Measurements from ENCODE around the gene CYP39A1. TPM values are rescaled to one million over a fixed set of nuclear protein-coding genes. Genes with fewer than 3 reads are reported as not detected.

The CYP39A1 gene
- total and polyA plus RNA-seq, 3 donors from 2014 or later, result 6.5 to 14.1 (median 13.5) TPM

DNA sequence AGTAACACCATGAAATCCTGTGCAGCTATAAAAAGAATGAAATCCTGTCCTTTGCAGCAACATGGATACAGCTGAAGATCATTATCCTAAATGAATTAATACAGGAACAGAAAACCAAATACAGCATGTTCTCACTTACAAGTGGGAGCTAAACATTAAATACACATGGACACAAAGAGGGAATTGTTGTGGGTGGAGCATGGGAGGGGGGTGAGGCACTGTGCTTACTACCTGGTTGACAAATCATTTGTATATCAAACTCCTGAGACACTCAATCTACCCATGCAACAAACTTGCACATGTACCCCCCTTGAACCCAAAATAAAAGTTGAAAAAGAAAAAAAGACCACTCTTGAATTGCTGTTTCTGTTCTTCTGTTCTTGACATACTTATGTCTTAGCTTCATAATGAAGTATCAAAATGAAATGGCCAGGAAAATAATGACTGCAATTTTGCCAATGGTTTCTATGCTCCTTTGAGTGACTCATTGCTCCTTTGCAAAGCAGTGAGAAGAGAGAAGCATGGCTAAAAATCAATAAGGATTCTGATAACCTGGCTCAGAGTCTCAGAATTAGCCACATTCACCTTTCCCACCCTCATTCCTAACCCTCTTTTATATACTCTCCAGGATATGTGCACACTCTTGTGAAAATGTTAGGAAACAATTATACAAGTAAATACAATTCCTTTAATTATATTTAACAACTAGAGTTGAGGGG, 71.0 kb downstream of the CYP39A1 start:
- DNase-seq, result no peak
- intact Hi-C loops (cut with DNase I; ENCODE audit: low total_unique reads), result no loop called here
- Histone ChIP-seq H3K9me3 (no peaks in the 10 kb centered on the region), H3K4me3 (no peak overlapping the region), H3K4me1 (no peaks in the 10 kb centered on the region), H3K27me3 (no peaks in the 10 kb centered on the region), H3K27ac (no peak overlapping the region), H3K36me3 (ENCODE audit: low read depth, missing control alignments) (no peaks in the 10 kb centered on the region)
- TF ChIP-seq, protein P1, sequence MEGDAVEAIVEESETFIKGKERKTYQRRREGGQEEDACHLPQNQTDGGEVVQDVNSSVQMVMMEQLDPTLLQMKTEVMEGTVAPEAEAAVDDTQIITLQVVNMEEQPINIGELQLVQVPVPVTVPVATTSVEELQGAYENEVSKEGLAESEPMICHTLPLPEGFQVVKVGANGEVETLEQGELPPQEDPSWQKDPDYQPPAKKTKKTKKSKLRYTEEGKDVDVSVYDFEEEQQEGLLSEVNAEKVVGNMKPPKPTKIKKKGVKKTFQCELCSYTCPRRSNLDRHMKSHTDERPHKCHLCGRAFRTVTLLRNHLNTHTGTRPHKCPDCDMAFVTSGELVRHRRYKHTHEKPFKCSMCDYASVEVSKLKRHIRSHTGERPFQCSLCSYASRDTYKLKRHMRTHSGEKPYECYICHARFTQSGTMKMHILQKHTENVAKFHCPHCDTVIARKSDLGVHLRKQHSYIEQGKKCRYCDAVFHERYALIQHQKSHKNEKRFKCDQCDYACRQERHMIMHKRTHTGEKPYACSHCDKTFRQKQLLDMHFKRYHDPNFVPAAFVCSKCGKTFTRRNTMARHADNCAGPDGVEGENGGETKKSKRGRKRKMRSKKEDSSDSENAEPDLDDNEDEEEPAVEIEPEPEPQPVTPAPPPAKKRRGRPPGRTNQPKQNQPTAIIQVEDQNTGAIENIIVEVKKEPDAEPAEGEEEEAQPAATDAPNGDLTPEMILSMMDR (IDR thresholded peaks at IDR 0.05), result no peak
- TF ChIP-seq POLR2A (IDR thresholded peaks at IDR 0.05), result no peak

DNA sequence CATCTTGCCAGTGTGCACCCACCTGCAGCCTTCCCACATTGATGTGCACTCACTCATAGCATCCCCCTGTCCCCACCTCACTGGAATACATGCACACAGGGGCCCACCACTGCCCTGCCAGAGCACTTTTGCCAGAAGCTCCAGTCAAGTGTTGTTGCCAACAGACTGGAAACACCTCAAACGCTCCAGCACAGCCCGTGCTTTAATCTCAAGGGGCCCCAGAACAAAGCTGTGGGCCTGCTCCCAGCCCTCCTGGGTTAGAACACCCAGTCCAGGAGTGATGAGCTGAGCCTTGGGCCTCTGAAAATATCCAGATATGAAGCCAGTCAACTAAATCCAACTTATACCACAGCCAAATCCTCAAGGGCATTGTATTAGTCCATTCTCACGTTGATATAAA, 77.1 kb downstream of the CYP39A1 start:
- 56 to 68% methylated on average over 3 of the region's 3 CpGs for WGBS, 2 donors
- TF ChIP-seq POLR2A (IDR thresholded peaks at IDR 0.05), result no peak
- TF ChIP-seq, protein P1 (IDR thresholded peaks at IDR 0.05), result no peak
- Histone ChIP-seq H3K4me3 (no peak overlapping the region), H3K27me3 (no peaks in the 10 kb centered on the region), H3K27ac (no peak overlapping the region), H3K9me3 (no peaks in the 10 kb centered on the region), H3K4me1 (no peaks in the 10 kb centered on the region), H3K36me3 (ENCODE audit: low read depth, missing control alignments) (no peaks in the 10 kb centered on the region)
- intact Hi-C loops (cut with DNase I; ENCODE audit: low total_unique reads), result no loop called here
- no peak for DNase-seq

DNA sequence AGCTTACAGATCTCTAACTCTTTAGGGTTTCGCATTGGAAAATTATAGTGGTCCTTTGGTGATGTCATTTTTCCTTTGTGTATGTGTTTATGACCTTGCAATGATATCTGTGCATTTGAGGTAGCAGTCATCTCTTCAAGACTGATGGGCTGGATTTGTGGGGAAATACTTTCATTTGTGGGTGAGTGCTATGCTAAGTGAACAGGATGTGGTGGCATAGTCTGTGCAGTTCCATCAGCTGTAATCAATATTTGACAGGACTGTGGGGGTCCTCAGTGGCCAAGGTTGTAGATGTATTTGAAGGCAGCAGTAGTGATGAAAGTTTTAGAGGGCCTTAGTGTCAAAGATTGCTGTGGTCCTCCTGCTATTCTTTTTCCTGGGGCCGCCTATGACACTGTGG, 79.5 kb downstream of the CYP39A1 start:
- Histone ChIP-seq H3K27me3 (no peaks in the 10 kb centered on the region), H3K27ac (no peak overlapping the region), H3K36me3 (ENCODE audit: low read depth, missing control alignments) (no peaks in the 10 kb centered on the region), H3K9me3 (no peaks in the 10 kb centered on the region), H3K4me3 (no peak overlapping the region), H3K4me1 (no peaks in the 10 kb centered on the region)
- intact Hi-C loops (cut with DNase I; ENCODE audit: low total_unique reads), result no loop called here
- 48 to 49% methylated on average over 2 of the region's 2 CpGs for WGBS, 2 donors
- TF ChIP-seq, protein P1 (IDR thresholded peaks at IDR 0.05), result no peak
- no peak for TF ChIP-seq POLR2A (IDR thresholded peaks at IDR 0.05)
- DNase-seq, result no peak

DNA sequence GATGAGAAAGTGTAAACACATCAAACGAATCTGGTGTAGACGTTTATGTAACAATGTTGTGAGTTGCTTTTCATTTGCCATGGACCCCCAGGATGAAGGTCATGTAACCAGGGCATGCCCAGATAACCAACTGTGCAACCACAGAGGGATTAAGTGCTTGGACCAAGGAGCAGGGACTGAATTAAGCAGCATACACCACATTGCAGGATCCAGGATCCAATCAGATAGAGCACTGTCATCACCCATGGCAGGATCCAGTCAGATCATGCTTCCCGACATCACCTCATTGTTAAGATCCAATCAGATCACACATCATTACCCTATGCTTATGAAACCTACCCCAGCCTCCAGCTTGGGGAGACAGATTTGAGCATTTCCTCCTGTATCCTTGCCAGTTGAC, 87.1 kb downstream of the CYP39A1 start:
- no peak for TF ChIP-seq POLR2A (IDR thresholded peaks at IDR 0.05)
- TF ChIP-seq, protein P1 (IDR thresholded peaks at IDR 0.05), result no peak
- Histone ChIP-seq H3K4me3 (no peak overlapping the region), H3K9me3 (no peaks in the 10 kb centered on the region), H3K27ac (no peak overlapping the region), H3K27me3 (no peaks in the 10 kb centered on the region), H3K4me1 (no peaks in the 10 kb centered on the region), H3K36me3 (ENCODE audit: low read depth, missing control alignments) (no peaks in the 10 kb centered on the region)
- intact Hi-C loops (cut with DNase I; ENCODE audit: low total_unique reads), result no loop called here
- WGBS, 2 donors, result 66 to 81% methylated on average over 3 of the region's 3 CpGs
- DNase-seq, result no peak

DNA sequence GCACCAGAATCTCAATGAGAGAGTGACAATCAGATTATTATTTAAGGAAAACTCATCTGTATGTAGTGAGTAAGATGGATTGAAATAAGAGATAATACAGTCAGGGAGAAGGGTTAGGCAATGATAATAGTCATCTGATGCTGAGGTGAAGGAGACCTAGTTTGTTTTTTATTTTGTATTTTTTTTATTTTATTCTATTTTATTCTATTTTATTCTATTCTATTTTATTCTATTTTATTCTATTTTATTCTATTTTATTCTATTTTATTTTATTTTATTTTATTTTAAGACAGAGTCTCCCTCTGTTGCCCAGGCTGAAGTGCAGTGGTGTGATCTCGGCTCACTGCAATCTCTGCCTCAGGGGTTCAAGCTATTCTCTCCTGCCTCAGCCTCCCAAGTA, 88.7 kb downstream of the CYP39A1 start:
- no peaks in the 10 kb centered on the region for H3K27me3 ChIP-seq
- intact Hi-C loops (cut with DNase I; ENCODE audit: low total_unique reads), result no loop called here
- H3K4me3 ChIP-seq, result no peak overlapping the region
- H3K4me1 ChIP-seq, result no peaks in the 10 kb centered on the region
- no peak overlapping the region for H3K27ac ChIP-seq
- DNase-seq, result no peak
- no peaks in the 10 kb centered on the region for H3K9me3 ChIP-seq
- 92 to 100% methylated on average over 1 of the region's 1 CpG for WGBS, 2 donors
- TF ChIP-seq, protein P1 (IDR thresholded peaks at IDR 0.05), result no peak
- TF ChIP-seq POLR2A (IDR thresholded peaks at IDR 0.05), result no peak
- no peaks in the 10 kb centered on the region for H3K36me3 ChIP-seq (ENCODE audit: low read depth, missing control alignments)
